ENCODE data around the gene RPL31.

DNA sequence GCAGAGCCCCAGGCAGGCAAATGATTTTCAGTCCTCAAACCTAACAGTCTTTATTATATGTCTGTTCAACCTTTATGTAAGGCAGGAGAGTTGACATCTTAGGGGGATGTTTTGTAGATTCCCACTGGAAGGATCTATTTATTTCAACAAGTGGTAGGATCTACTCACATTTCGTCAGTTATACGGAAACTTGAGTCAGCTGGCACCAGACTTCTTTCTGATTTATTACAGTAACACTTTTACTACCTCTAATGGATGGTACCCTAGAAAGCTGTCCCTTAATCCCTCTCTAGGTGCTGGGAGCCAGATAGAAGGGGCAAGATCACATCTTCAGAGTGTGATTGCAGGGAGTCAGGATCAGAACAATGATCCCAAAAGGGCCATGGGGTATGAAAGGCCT is 2.1 kb upstream of the RPL31 start:
- TF ChIP-seq TBP (optimal IDR thresholded peaks at IDR 0.05; ENCODE audit: low read depth, low read length) = no peak
- TF ChIP-seq BACH1 (tag; IDR thresholded peaks at IDR 0.05) = no peak
- no peak for TF ChIP-seq ZSCAN29 (IDR thresholded peaks at IDR 0.05)
- no peak for TF ChIP-seq ZNF785 (CRISPR knock-in tag; IDR thresholded peaks at IDR 0.05)
- no peak for TF ChIP-seq HIVEP1 (CRISPR knock-in tag; IDR thresholded peaks at IDR 0.05)
- no peak for TF ChIP-seq KAT7 (CRISPR knock-in tag; IDR thresholded peaks at IDR 0.05; ENCODE audit: borderline replicate concordance)
- no peak for TF ChIP-seq ZNF274 (IDR thresholded peaks at IDR 0.05; ENCODE audit: borderline replicate concordance, low read depth, low read length)
- TF ChIP-seq CTBP1 (IDR thresholded peaks at IDR 0.05; ENCODE audit: borderline replicate concordance) = no peak
